HG03439 (cell line): ENCODE results near the gene USHBP1.
"Not testable (repeated sequence)": the region's sequence is repeated elsewhere in the genome, so short reads cannot be mapped to it uniquely, and the experiment has no call there.

Experiments
- ATAC-seq: cut with Tn5 transposase; IDR thresholded peaks from one replicate; pipeline ENCODE4 v1.9.1; 2021; ENCODE audit warnings: mild to moderate bottlenecking, moderate library complexity; ENCODE audit not compliant: unreplicated experiment

The USHBP1 gene

GRCh38 chr19:17296976-17297375 is 32.4 kb upstream of the USHBP1 start:
- no peak for ATAC-seq

- ATAC-seq: no peak
Measured at GRCh38 chr19:17296273-17296672, 31.7 kb upstream of the USHBP1 start.

GRCh38 chr19:17295551-17295950 is 31.0 kb upstream of the USHBP1 start:
- ATAC-seq: not testable (repeated sequence)

GRCh38 chr19:17294051-17294891 is 29.7 kb upstream of the USHBP1 start:
- ATAC-seq: no peak

- no peak for ATAC-seq
Measured at GRCh38 chr19:17293605-17294004, 29.1 kb upstream of the USHBP1 start.

GRCh38 chr19:17292301-17293074 is 27.9 kb upstream of the USHBP1 start:
- ATAC-seq: peak; percentile 55

- ATAC-seq: no peak
Measured at GRCh38 chr19:17289489-17289888, 24.9 kb upstream of the USHBP1 start.

GRCh38 chr19:17286752-17287151 is 22.2 kb upstream of the USHBP1 start:
- no peak for ATAC-seq

- ATAC-seq: no peak
Measured at GRCh38 chr19:17286263-17286662, 21.7 kb upstream of the USHBP1 start.

GRCh38 chr19:17285415-17286135 is 21.0 kb upstream of the USHBP1 start:
- ATAC-seq: no peak

GRCh38 chr19:17283504-17283996 is 19.0 kb upstream of the USHBP1 start:
- no peak for ATAC-seq

- ATAC-seq: peak; percentile 56
Measured at GRCh38 chr19:17282488-17283125, 18.1 kb upstream of the USHBP1 start.

GRCh38 chr19:17281391-17282304 is 17.1 kb upstream of the USHBP1 start, which contains the start of gene ANKLE1:
ANKLE1 (plus strand) TSS chr19:17281901; CDS start chr19:17281921, 20 bp downstream.
- ATAC-seq: no peak

GRCh38 chr19:17279436-17279835 is 14.9 kb upstream of the USHBP1 start:
- no peak for ATAC-seq

GRCh38 chr19:17275441-17276175 is 11.1 kb upstream of the USHBP1 start:
- ATAC-seq: no peak

GRCh38 chr19:17274892-17275291 is 10.3 kb upstream of the USHBP1 start:
- ATAC-seq: not testable (repeated sequence)

- ATAC-seq: no peak
Measured at GRCh38 chr19:17268754-17269153, 4.2 kb upstream of the USHBP1 start.

- peak; percentile 92 for ATAC-seq
Measured at GRCh38 chr19:17266975-17267788, 2.6 kb upstream of the USHBP1 start, which contains the start of gene BABAM1. BABAM1 (plus strand) TSS chr19:17267443; CDS start chr19:17268807, 1,364 bp downstream.
